Endothelial cell of umbilical vein (primary cell): Measurements from ENCODE around the gene C13orf46. TPM values are rescaled to one million over a fixed set of nuclear protein-coding genes. Genes with fewer than 3 reads are reported as not detected.

Source experiments
- BruUV-seq: library from RNA; stranded (reverse); fragments of 400-500 nt; replicated peaks from 2 replicates; lab custom pipeline; 2021; lab: Mats Ljungman, UMichigan
- CTCF ChIA-PET: fragments of 300-600, 350-600 bp; sonication (Branson Sonifier 250); formaldehyde crosslinking; loops from one replicate; lab custom pipeline; 2021; ENCODE audit warnings: antibody characterized with exemption, inconsistent platforms; lab: Charles Lee
- POLR2A ChIA-PET: fragments of 300-600, 350-600 bp; sonication (Branson Sonifier 250); formaldehyde crosslinking; loops from one replicate; lab custom pipeline; 2021; ENCODE audit warnings: antibody characterized with exemption, inconsistent platforms; lab: Charles Lee
- DNase-seq: peaks from one replicate; pipeline ENCODE4 v3.0.0-alpha.2; 2011; ENCODE audit warnings: low read depth, low spot score
- FAIRE-seq: peaks from 2 replicates; lab custom pipeline; 2011; peaks lifted over from hg19 to GRCh38; lab: Jason Lieb, UNC
- H2AFZ ChIP-seq: 2 replicates; pipeline ENCODE4 v1.6.0; 2012; ENCODE audit warnings: low read depth, low read length, control low read depth, inconsistent platforms
- H3K27ac ChIP-seq: 2 replicates; pipeline ENCODE4 v1.5.1; 2011; ENCODE audit warnings: low read depth, mild to moderate bottlenecking, control low read depth, low read length, moderate library complexity; ENCODE audit not compliant: insufficient read depth
- H3K27me3 ChIP-seq, 2 experiments: 2 replicates each; pipeline versions ENCODE4 v1.6.0 to v1.6.1; 2011; ENCODE audit warnings: low read length in 2 of 2, mixed read lengths in 1 of 2; ENCODE audit not compliant: control insufficient read depth in 2 of 2, insufficient read depth in 2 of 2
- H3K36me3 ChIP-seq, 2 experiments: 2 replicates in 1 of 2; 3 replicates in 1 of 2; pipeline ENCODE4 v1.5.1; 2011; ENCODE audit warnings: low read length in 2 of 2, mild to moderate bottlenecking in 1 of 2, moderate library complexity in 1 of 2; ENCODE audit not compliant: control insufficient read depth in 2 of 2, insufficient read depth in 2 of 2; ENCODE audit errors: extremely low read depth in 1 of 2
- H3K4me1 ChIP-seq: 3 replicates; pipeline ENCODE4 v1.5.1; 2011; ENCODE audit warnings: mild to moderate bottlenecking, low read length; ENCODE audit not compliant: control insufficient read depth, insufficient read depth; ENCODE audit errors: extremely low read depth
- H3K4me2 ChIP-seq: 2 replicates; pipeline ENCODE4 v1.6.1; 2011; ENCODE audit warnings: low read length, control low read depth, mixed read lengths; ENCODE audit not compliant: insufficient read depth
- H3K4me3 ChIP-seq, 3 experiments: fragments of 200-600 bp in 1 of 3; sonication (generic), shearing (Covaris generic) in 1 of 3; replicated peaks in 1 of 3; 2 replicates each; pipeline ENCODE4 v1.5.1; 2011 to 2016; ENCODE audit warnings: control low read depth in 3 of 3, low read length in 3 of 3, mild to moderate bottlenecking in 2 of 3, inconsistent platforms in 1 of 3, low read depth in 1 of 3, moderate library complexity in 1 of 3; ENCODE audit not compliant: insufficient read depth in 1 of 3
- H3K79me2 ChIP-seq: 2 replicates; pipeline ENCODE4 v1.6.0; 2012; ENCODE audit warnings: low read length, inconsistent platforms; ENCODE audit not compliant: control insufficient read depth, insufficient read depth
- H3K9ac ChIP-seq: replicated peaks from 2 replicates; pipeline ENCODE3; 2011; ENCODE audit warnings: low read length, control low read depth; ENCODE audit not compliant: insufficient read depth; ENCODE audit errors: extremely low read depth
- H3K9me1 ChIP-seq: replicated peaks from 3 replicates; pipeline ENCODE4 v1.6.0; 2011; ENCODE audit warnings: mild to moderate bottlenecking, low read length; ENCODE audit not compliant: control insufficient read depth, insufficient read depth; ENCODE audit errors: extremely low read depth
- H3K9me3 ChIP-seq: replicated peaks from 2 replicates; pipeline ENCODE4 v1.5.1; 2012; ENCODE audit warnings: low read length, inconsistent platforms; ENCODE audit not compliant: control insufficient read depth, insufficient read depth
- H4K20me1 ChIP-seq: replicated peaks from 2 replicates; pipeline ENCODE3; 2011; ENCODE audit warnings: mild to moderate bottlenecking, low read length; ENCODE audit not compliant: control insufficient read depth, insufficient read depth; ENCODE audit errors: extremely low read depth
- CTCF ChIP-seq, 2 donors: IDR thresholded peaks; 1 replicate in 1 of 2; 2 replicates in 1 of 2; pipeline ENCODE4 v1.5.1; 2011; ENCODE audit warnings: low read length in 2 of 2, mild to moderate bottlenecking in 2 of 2, moderate library complexity in 2 of 2, control low read depth in 1 of 2, inconsistent platforms in 1 of 2, low read depth in 1 of 2; ENCODE audit not compliant: insufficient read depth in 1 of 2; ENCODE audit errors: extremely low read depth in 1 of 2
- EZH2 ChIP-seq: IDR thresholded peaks from 2 replicates; pipeline ENCODE4 v1.6.1; 2012; ENCODE audit warnings: borderline replicate concordance, low read depth, mild to moderate bottlenecking, moderate library complexity, low read length, inconsistent platforms; ENCODE audit not compliant: severe bottlenecking
- FOS ChIP-seq: IDR thresholded peaks from 2 replicates; pipeline ENCODE4 v1.6.1; 2011; ENCODE audit warnings: mild to moderate bottlenecking, low read length, moderate library complexity, borderline replicate concordance; ENCODE audit not compliant: insufficient read depth
- GATA2 ChIP-seq: IDR thresholded peaks from 2 replicates; pipeline ENCODE4 v1.7.0; 2011; ENCODE audit warnings: low read depth, mild to moderate bottlenecking, moderate library complexity, mixed read lengths, low read length; ENCODE audit not compliant: insufficient read length, insufficient read depth
- JUN ChIP-seq: IDR thresholded peaks from 2 replicates; pipeline ENCODE4 v1.6.1; 2011; ENCODE audit warnings: borderline replicate concordance, low read depth; ENCODE audit not compliant: insufficient read length, insufficient read depth
- MAX ChIP-seq: IDR thresholded peaks from 2 replicates; pipeline ENCODE4 v1.6.1; 2011; ENCODE audit not compliant: insufficient read depth, insufficient read length
- MYC ChIP-seq: IDR thresholded peaks from one replicate; pipeline ENCODE4 v1.6.1; 2011; ENCODE audit warnings: mild to moderate bottlenecking, low read depth, low read length
- POLR2A ChIP-seq: IDR thresholded peaks from 2 replicates; pipeline ENCODE4 v1.6.1; 2012; ENCODE audit warnings: low read depth, mild to moderate bottlenecking, control low read depth, low read length
- POLR2AphosphoS5 ChIP-seq: IDR thresholded peaks from 2 replicates; pipeline ENCODE4 v1.6.1; 2012; ENCODE audit warnings: low read depth, mild to moderate bottlenecking, control low read depth, low read length, moderate library complexity; ENCODE audit not compliant: insufficient read depth
- dilution Hi-C: fragments of 300-500 bp; cut with MboI; formaldehyde crosslinking; loops from one replicate; pipeline ENCODE4 v1.15.0; 2019; ENCODE audit warnings: low sequenced_read_pairs; ENCODE audit not compliant: extremely low pct_ligation_motif_present
- intact Hi-C: fragments of 100-400 bp; cut with micrococcal nuclease; formaldehyde crosslinking; loops from one replicate; pipeline ENCODE4 v1.10.0; 2022
- polyA plus RNA-seq, 4 experiments: library from polyadenylated mRNA; depleted of rRNA in 3 of 4; stranded (reverse) in 3 of 4; unstranded in 1 of 4; fragments of >200 nt; gene quantifications; 2 replicates each; pipeline versions ENCODE4 v1.2.1 to v1.2.3, GENCODE V29; 2011 to 2012; ENCODE audit warnings: missing spikeins in 1 of 4
- total RNA-seq: library from RNA; stranded (reverse); gene quantifications from 2 replicates; pipeline ENCODE4 v1.2.3, GENCODE V29; 2021

The C13orf46 gene
- total and polyA plus RNA-seq, 2 donors (not counting 3 experiments of a cell fraction or from before 2014, with no cell fraction given): 1.3 to 1.7 TPM

GRCh38 chr13:114011226-114011625, 37.4 kb upstream of the C13orf46 start:
- H3K9me3 ChIP-seq: no peaks in the 10 kb centered on the region
- no peak overlapping the region for H3K4me3 ChIP-seq
- H3K4me1 ChIP-seq: no peaks in the 10 kb centered on the region
- H3K27ac ChIP-seq: no peak overlapping the region
- intact Hi-C loops (no loop called here), dilution Hi-C loops (no loop called here)
- no peak for FAIRE-seq
- ChIA-PET CTCF (no interaction called here), POLR2A (no interaction called here)
- no peak overlapping the region for H2AFZ ChIP-seq
- no peaks in the 10 kb centered on the region for H4K20me1 ChIP-seq
- H3K27me3 ChIP-seq: no peaks in the 10 kb centered on the region
- BruUV-seq: no TSS peak
- no peak overlapping the region for H3K4me2 ChIP-seq
- peaks cover 11 to 53% of the 10 kb centered on the region in 2 experiments for H3K36me3 ChIP-seq
- TF ChIP-seq MAX (no peak), FOS (no peak), CTCF (IDR thresholded peaks at IDR 0.05; ENCODE audit: extremely low read depth in 1 of 2, insufficient read depth in 1 of 2, low read depth in 1 of 2, low read length in 2 of 2) (no peak), GATA2 (no peak), JUN (no peak), POLR2AphosphoS5 (no peak), EZH2 (no peak), POLR2A (no peak), MYC (no peak)
- H3K79me2 ChIP-seq: no peaks in the 10 kb centered on the region
- H3K9ac ChIP-seq: no peak overlapping the region
- no peak for DNase-seq
- no peaks in the 10 kb centered on the region for H3K9me1 ChIP-seq
